IPS-NIHi7 (cell line): ENCODE measurements around the gene AGPAT3.
"Not testable (repeated sequence)": the region's sequence is repeated elsewhere in the genome, so short reads cannot be mapped to it uniquely, and the experiment has no call there.

ENCODE experiments used
- DNase-seq: peaks from one replicate; pipeline ENCODE4 v3.0.0; 2012; ENCODE audit warnings: mixed read lengths; ENCODE audit errors: extremely low spot score

AGPAT3 gene

DNA sequence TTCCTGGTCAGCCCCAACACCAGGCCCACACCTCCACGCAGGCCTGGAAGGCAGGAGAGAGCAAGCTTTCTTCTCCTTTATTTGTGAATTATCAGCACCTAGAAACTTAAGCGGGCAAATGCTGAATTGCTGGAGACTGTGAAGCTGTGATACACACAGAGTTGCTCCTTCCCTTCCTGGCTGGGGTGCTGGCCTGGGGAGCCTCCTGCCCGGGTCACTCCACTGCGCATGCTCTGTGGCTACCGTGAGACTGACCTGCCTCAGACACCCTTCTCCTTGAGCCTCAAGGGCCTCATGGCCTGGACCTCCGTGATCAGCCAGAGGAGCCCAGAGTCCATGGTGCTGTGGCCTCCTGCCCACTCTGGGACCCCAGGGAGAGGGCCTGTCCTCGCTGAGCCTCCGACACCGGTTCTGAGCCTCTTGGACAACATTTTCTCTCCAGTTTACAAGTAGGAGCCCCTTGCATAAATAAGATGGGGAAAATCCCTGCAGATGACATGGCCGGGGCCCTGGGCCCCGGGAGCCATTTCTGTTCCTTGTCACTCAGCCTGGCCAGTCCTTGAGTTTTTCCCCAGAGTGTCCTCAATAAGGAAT lies 18.0 kb downstream of the AGPAT3 start:
- no peak for DNase-seq

DNA sequence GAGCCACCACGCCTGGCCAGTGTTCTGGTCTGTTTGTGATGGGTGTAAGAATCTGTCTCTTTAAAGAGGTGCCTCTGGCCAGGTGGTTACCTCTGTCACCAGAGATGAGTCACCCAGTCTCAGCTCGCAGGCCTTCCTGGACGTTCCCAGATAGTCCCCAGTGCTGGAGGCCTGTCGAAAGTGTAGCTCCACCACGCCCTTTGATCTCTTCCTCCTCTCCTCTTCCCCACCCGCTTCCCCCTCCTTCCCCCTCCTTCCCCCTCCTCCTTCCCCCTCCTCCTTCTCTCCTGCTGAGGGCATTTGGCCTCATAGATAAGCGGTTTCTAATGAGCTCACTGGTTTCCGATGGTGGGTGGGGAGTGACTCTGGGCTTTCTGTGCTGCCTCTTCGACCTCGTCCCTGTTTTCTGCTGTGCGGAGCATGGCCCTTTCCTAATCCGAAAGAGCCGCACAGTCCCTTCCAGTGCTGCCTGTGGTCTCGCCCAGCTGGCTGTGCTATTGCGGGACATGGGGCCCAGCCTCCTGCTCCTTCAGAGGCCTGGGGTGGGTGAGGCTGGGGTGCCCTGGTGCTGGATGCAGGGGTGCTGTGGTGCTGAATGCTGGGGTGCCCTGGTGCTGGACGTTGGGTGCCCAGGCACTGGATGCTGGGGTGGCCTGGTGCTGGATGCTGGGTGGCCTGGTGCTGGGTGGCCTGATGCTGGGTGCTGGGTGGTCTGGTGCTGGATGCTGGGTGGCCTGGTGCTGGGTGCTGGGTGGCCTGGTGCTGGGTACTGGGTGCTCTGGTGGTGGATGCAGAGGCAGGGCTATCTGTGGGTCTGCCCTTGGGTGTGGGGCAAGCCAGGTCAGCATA lies 19.2 kb downstream of the AGPAT3 start:
- peak; percentile 71 for DNase-seq

DNA sequence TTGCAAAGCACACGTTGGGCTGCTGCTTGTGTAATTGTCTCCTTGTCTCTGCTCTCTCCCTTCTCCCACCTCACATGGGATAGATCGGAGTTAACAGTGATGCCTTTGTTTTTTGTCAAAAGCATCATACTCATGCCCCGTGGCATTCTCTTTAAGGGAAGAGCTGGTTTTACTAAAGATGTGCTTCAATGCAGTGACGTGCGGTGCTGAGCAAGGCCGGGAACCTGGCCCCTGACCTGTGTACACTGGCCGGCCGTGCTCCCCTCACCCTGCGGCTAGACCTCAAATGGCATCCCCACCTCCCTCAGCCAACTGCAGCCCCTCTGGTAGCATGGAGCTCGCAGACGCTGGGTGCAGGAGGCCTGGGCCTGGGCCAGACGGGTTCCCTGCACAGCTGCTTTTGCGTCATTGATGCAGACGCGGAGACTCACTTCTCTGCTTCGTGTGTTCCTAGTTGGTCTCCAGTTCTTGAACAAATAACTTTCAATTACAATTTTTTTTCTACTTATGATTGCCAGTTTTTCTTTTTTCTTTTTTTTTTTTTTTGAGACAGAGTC lies 19.9 kb downstream of the AGPAT3 start:
- DNase-seq = no peak

DNA sequence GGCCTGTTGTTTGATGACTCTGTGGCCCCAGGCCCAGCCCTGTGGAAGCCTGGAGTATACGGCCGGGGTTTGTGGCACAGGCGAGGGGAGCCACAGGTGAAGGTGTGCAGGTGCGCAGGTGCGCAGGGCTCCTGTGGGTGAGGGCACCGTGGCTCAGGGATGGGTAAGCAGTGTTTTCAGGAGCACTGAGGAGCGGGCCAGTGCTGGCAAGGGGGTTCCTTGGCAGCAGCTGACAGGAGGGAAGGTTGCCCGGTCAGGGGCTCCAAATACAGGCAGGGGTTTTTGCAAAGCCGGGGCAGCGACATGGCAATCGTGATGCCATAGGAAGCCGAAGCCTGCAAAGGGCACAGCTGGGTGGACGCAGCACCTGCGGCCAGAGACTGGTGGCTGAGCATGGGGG lies 20.7 kb downstream of the AGPAT3 start:
- DNase-seq = no peak

DNA sequence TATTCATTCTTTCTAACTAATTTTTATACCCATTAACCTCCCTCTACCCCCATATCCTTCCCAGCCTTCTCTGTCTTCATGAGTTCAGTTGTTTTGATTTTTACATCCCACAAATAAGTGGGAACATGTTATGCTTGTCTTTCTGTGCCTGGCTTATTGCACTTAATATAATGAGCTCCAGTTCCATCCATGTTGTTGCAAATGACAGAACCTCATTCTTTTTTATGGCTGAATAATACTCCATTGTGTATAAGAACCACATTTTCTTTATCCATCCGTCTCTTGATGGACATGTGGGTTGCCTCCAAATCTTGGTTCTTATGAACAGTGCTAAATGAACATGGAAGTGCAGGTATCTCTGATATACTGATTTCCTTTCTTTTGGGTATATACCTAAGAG lies 21.5 kb downstream of the AGPAT3 start:
- no peak for DNase-seq

DNA sequence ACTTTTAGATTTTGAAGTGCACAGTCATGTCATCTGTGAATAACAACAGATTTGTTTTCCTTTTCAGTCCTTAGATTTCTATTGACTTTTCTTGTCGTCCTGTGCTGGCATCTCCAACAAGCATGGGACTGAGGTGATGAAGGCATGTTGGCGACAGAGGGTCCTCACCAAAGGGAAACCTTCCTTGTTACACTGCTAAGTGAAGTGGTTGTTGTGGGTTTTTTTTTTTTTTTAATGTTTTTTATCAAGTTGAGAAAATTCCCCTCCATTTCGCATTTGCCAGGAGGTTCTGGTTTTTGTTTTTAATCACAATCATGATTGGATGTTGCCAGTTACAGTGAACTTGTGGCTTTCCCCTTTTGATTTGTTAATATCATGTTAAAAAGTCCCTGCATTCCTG lies 24.0 kb downstream of the AGPAT3 start:
- no peak for DNase-seq

DNA sequence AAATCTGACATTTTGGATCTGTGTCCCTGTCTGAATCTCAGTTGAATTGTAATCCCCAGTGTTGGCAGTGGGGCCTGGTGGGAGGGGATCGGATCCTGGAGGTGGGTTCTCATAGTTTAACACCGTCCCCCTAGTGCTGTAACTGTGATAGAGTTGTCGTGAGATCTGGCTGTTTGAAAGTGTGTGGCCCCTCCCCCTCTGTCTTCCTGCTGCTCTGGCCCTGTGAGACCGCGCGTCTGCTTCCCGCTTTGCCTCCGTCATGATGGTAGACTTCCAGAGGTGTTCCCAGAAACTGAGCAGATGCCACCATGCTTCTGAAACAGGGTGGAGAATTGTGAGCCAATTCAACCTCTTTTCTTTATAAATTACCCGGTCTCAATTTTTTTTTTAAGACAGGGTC lies 25.0 kb downstream of the AGPAT3 start:
- peak; percentile 68 for DNase-seq

DNA sequence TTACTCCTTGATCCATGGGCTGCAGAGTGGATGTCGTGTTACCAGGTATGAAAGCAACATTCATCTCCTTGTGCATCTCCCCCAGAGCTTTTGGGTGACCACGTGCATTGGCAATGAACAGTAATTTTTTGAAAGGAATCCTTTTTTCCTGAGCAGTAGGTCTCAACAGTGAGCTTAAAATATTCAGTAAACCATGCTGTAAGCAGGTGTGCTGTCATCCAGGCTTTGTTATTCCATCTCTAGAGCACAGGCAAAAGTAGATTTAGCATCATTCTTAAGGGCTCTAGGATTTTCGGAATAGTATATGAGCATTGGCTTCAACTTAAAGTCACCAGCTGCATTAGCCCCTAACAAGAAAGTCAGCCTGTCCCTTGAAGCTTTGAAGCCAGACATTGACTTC lies 27.3 kb downstream of the AGPAT3 start:
- no peak for DNase-seq

DNA sequence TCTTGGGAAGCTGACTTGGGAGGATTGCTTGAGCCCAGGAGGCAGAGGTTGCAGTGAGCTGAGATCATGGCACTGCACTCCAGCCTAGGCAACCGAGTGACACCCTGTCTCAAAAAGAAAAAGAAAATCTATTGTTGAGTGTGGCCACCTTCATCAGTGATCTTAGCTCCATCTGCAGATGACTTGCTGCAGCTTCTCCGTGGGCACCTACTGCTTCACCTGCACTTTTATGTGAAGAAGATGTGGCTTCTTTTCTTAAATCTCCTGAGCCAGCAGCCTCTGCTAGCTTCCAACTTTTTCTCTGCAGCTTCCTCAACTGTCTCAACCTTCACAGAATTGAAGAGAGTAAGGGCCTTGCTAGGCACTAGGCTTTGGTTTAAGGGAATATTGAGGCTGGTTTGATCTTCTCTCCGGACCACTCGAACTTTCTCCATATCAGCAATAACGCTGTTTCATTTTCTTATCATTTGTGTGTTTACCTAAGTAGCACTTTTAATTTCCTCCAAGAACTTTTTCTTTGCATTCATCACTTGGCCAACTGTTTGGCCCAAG lies 28.0 kb downstream of the AGPAT3 start:
- no peak for DNase-seq

DNA sequence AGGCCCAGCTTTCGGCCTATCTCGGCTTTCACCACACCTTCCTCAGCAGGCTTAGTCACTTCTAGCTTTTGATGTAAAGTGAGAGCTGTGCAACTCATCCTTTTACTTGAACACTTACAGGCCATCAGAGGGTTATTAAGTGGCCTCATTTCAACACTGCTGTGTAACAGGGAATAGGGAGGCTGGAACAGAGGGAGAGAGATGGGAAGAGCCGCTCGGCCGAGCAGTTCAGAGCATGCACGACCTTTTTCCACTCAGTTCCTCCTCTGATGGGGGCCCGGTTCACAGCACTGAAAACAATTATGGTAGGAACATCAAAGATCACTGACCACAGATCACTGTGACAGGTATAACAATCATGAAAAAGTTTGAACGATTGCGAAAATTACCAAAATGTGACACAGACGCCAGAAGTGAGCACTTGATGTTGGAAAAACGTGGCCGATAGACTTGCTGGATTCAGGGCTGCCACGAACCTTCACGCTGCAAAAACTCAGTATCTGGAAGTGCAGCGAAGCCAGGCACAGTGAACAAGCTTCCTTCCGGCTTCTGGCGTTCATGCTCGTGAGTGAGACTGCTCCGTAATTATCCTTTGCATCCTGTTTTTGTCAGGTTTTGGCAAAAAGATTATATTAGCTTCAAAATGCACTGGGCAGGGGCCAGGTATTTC lies 28.6 kb downstream of the AGPAT3 start:
- DNase-seq = no peak

DNA sequence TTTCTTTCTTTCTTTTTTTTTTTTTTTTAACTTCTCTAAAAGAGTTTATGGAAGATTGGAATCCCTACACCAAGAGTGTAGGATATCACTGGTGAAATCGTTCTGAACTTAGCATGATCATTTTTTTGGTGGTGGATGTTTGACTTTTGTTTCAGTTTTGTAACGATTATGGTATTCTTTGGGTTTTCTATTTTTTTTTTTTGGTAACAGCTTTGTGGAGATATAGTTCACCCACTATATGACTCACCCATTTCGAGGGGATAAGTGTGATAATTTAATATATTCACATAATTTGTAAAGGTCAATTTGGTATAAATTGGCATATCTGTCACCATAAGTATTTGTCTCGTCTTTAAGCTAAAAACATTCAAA lies 29.2 kb downstream of the AGPAT3 start:
- no peak for DNase-seq

DNA sequence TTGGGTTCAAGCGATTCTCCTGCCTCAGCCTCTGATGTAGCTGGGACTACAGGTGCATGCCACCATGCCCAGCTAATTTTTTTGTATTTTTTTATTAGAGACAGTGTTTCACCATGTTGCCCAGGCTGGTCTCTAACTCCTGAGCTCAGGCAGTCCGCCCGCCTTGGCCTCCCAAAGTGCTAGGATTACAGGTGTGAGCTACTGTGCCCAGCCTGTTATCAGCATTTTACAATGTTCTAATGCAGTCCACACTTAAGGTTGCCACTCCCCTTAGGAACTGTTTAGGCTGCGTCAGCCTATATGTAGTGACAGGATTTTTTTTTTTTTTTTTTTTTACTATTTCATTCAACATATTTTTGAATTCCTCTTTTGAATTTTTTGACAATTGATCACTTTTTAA lies 30.2 kb downstream of the AGPAT3 start:
- DNase-seq = no peak

DNA sequence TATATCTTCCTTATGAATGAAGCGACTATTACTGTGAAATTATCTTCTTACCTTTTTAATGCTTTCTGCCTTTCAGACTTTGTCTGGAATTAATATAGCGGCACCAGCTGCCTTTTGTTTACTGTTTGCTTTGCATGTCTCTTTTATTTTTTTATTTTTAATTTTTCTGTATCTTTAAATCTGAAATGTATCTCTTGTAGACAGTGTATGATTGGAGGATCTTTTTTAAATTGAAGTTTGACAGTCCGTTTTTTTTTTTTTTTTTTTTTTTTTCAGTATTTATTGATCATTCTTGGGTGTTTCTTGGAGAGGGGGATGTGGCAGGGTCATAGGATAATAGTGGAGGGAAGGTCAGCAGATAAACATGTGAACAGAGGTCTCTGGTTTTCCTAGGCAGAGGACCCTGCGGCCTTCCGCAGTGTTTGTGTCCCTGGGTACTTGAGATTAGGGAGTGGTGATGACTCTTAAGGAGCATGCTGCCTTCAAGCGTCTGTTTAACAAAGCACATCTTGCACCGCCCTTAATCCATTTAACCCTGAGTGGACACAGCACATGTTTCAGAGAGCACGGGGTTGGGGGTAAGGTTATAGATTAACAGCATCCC lies 31.8 kb downstream of the AGPAT3 start:
- DNase-seq = not testable (repeated sequence)

DNA sequence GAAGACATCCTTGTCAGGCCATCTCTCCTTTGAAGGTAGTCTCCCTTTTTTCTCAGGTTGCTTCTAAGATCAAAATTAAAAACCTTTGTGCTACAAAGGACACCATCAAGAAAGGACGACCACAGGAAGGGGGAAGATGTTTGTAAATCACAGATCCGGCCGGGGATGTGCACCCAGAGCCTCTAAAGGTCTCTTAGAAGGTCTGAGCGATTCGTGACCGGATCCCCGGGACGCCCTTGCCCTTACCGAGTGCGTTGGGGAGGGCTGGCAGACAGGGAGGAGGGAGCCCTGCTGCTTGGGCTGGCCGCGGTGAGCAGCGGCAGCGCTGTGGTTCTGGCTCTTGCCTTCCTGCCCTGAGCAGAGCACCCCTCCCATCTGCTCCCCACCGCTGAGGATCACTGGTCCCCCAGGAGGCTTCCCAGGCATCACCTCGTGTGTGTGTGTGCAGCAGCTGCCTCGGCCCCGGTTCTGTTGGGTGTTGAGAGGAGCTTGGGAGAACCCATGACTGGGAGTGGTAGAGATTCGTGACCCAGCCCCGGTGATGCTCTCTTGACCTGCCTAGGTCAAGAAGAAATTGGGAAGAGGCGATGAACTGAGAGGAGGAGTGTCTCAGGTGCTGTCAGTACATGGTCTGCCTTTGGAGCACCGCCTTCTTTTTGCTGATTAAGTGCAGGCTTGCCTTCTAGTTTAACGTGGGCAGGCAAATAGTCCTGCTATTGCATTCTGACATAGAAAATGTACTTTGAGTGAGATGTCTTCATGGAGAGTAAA lies 34.5 kb downstream of the AGPAT3 start:
- no peak for DNase-seq

DNA sequence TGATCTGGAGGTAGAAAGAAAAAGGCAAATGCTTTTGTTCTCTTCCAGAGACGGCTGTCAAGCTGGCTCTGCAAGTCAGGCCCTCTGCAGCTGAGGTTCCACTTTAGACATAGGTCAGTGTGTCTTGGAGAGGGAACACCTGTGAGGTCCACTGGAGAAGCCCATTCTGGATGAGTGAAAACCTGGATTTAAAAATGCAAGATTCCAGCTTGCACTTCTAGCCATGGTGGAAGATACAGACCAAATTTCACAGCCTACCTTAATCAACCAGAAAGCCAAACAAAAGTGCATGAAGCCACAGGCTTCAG lies 35.0 kb downstream of the AGPAT3 start:
- DNase-seq = no peak

DNA sequence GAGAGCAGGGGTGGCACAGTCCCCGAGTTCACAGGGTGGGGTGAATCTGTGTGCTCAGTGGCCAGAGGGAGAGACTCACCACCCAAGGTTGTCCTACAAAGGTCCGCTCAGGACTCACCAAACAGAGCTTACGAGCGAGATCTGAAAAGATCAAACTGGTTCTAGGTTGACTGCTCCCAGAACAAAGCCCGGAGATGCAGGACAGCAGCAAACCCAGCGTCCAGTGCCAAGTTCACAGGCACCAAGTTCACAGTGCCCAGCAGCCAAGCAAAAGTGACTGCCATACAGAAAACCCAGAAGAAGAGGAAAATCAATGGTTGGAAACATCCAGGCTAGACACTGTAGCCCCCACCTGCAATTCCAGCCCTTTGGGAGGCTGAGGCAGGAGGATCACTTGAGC lies 35.7 kb downstream of the AGPAT3 start:
- no peak for DNase-seq

DNA sequence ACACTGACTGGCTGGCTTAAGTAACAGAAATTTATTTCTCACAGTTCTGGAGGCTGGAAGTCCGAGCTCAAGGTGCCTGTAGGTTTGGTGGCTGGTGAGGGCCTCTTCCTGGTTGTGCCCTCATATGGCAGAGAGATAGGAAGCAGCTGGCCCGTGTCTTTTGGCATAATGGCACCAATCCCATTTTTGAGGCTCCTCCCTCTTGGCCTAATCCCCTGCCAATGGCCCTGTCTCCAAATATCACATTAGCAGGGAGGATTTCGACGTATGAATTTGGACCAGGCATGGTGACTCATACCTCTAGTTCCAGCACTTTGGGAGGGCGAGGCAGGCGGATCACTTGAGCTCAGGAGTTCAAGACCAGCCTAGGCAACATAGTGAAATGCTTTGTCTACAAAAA lies 37.4 kb downstream of the AGPAT3 start:
- DNase-seq = no peak

DNA sequence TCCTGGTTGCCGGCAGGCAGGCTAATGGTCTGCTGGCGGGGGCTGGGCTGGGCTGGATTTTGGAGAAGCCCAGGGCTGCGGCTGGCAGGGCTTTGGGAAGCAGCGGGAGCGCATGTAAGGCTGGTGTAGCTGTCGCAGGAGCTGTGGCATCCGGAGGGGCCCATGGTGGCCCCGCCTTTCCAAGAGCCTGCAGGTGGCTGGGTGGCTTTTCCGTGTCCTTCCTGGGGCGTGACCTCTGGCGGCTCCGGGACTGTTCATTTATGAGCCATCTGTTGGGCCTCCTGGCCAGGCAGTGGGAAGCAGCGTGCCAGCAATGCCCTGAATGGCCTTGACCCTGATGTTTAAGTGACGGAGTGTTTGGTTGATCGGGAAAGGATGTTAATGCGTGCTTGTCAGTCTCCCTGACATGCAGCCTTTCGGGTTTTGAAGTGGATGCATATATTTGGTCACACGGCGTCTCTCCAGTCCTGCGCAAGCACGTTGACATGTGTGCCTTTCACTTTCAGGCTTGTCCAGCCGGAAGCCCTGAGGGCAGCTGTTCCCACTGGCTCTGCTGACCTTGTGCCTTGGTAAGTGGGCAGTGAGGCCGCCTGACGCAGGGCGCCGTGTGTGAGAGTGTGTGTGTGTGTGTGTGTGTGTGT lies 38.5 kb downstream of the AGPAT3 start:
- no peak for DNase-seq

DNA sequence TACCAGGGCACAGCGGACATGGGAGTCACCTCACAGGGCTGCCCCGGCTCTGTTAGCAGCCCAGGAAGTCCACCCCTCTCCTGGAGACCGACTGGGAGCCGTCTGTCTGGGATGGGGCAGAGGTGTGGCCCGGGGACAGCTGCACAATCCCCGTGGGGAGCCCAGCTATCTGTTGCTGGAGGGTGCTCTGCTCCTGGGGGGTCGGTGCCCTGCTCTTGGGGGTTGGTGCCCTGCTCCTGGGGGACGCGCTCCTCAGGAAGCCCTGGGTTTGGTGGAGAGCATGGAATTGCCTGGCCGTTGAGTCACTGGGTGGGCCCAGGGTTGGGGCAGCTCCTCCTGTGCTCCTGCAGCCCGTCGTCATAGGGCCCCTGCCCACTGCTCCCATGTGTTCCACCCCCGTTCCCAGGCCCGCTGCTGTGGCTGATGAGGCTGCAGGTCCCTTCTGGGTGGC lies 39.3 kb downstream of the AGPAT3 start:
- DNase-seq = no peak

DNA sequence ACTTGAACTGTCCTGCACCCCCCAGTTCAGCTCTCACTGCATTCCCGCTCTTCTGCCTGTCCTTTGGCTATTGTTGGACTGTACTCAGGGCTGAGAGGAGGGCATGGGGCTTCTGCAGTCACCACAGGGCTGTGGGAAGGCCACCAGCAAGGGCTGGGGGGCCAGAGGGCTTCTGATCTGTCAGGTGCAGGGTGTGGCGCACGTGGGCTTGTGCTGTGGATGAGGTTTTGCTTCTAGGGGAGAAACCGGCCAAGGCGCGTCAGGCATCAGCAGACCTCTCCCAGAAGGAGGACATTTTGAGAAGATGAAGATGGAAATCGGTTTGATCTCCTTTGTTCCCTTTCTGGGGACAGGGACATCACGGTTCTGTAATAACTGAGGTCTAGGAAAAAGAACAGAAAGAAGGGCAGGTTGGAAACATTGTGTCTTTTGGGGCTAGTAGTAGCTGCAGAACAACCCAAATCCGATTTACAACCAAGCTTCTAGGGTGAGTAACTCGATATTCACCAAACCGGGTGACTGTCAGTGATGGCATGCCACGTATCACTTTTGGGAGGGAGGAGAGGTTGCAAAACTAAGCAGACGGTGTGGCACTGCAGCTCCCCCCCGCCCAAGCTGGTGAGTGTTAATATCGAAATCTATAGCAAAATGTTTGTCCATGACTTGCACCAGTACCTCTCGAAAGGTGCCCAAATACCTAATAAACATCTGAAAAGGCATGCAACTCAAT lies 40.9 kb downstream of the AGPAT3 start:
- DNase-seq = no peak
